HepG2 (cell line): ENCODE results near the gene CTCF. TPM values are rescaled to one million over a fixed set of nuclear protein-coding genes. Genes with fewer than 3 reads are reported as not detected.

Source experiments
- ATF1 ChIP-seq: IDR thresholded peaks from 2 replicates; pipeline ENCODE4 v1.6.1; 2016; ENCODE audit warnings: mild to moderate bottlenecking, control low read depth
- CEBPG ChIP-seq: IDR thresholded peaks from 2 replicates; pipeline ENCODE4 v1.6.1; 2016
- DPF2 ChIP-seq: sonication (generic); formaldehyde crosslinking; IDR thresholded peaks from 2 replicates; pipeline ENCODE4 v1.4.0; 2020; ENCODE audit warnings: mild to moderate bottlenecking, low read depth, missing genetic modification reagents, borderline replicate concordance
- DRAP1 ChIP-seq: IDR thresholded peaks from 2 replicates; pipeline ENCODE4 v1.6.1; 2016; ENCODE audit warnings: missing genetic modification reagents, missing compliant biosample characterization
- FOXO4 ChIP-seq: sonication (generic); formaldehyde crosslinking; conservative IDR thresholded peaks from 2 replicates; pipeline ENCODE4 v1.8.1; 2023; ENCODE audit warnings: missing genetic modification reagents
- GFI1 ChIP-seq: sonication (generic); formaldehyde crosslinking; IDR thresholded peaks from 2 replicates; pipeline ENCODE4 v1.5.0; 2020; ENCODE audit warnings: missing genetic modification reagents, mild to moderate bottlenecking, borderline replicate concordance
- GMEB2 ChIP-seq: IDR thresholded peaks from 2 replicates; pipeline ENCODE4 v1.6.1; 2016; ENCODE audit warnings: missing biosample characterization, missing genetic modification reagents, low read depth
- HNRNPLL ChIP-seq: fragments of 200-400 bp; formaldehyde crosslinking; IDR thresholded peaks from 2 replicates; pipeline ENCODE4 v1.6.1; 2017; ENCODE audit warnings: mild to moderate bottlenecking, low read depth, low read length; ENCODE audit not compliant: poor library complexity, severe bottlenecking
- HOMEZ ChIP-seq: IDR thresholded peaks from 2 replicates; pipeline ENCODE4 v1.6.1; 2016; ENCODE audit warnings: low read depth
- MATR3 ChIP-seq: sonication (generic); formaldehyde crosslinking; IDR thresholded peaks from 2 replicates; pipeline ENCODE4 v1.4.0; 2020; ENCODE audit warnings: missing genetic modification reagents
- MXD3 ChIP-seq: IDR thresholded peaks from 2 replicates; pipeline ENCODE4 v1.6.1; 2016; ENCODE audit warnings: mild to moderate bottlenecking, missing biosample characterization, missing genetic modification reagents
- NFYB ChIP-seq: sonication (generic); formaldehyde crosslinking; IDR thresholded peaks from 2 replicates; pipeline ENCODE4 v1.4.0; 2020; ENCODE audit warnings: missing genetic modification reagents
- PRMT3 ChIP-seq: sonication (generic); formaldehyde crosslinking; IDR thresholded peaks from 2 replicates; pipeline ENCODE4 v1.8.1; 2022; ENCODE audit warnings: low read depth, mild to moderate bottlenecking, moderate library complexity, missing genetic modification reagents, borderline replicate concordance
- SP1 ChIP-seq, 2 experiments: fragments of 450-650 bp in 1 of 2; sonication (generic) in 1 of 2; formaldehyde crosslinking in 1 of 2; IDR thresholded peaks; 2 replicates each; pipeline versions ENCODE4 v1.4.0 to v1.6.1; 2016 to 2020; ENCODE audit warnings: missing genetic modification reagents in 1 of 2
- SP140L ChIP-seq: sonication (generic); formaldehyde crosslinking; IDR thresholded peaks from 2 replicates; pipeline ENCODE4 v1.4.0; 2020; ENCODE audit warnings: missing genetic modification reagents, borderline replicate concordance
- TAF15 ChIP-seq: fragments of 200-400 bp; formaldehyde crosslinking; IDR thresholded peaks from one replicate; pipeline ENCODE4 v1.6.1; 2018; ENCODE audit warnings: mild to moderate bottlenecking, low read depth, low read length; ENCODE audit not compliant: poor library complexity, severe bottlenecking
- TP53 ChIP-seq: sonication (generic); formaldehyde crosslinking; conservative IDR thresholded peaks from 2 replicates; pipeline ENCODE4 v1.4.0; 2020; ENCODE audit warnings: missing genetic modification reagents
- TSC22D2 ChIP-seq: sonication (generic); formaldehyde crosslinking; IDR thresholded peaks from 2 replicates; pipeline ENCODE4 v1.5.1; 2020; ENCODE audit warnings: missing genetic modification reagents, mild to moderate bottlenecking, borderline replicate concordance
- YEATS4 ChIP-seq: sonication (generic); formaldehyde crosslinking; IDR thresholded peaks from 2 replicates; pipeline ENCODE4 v1.4.0; 2020; ENCODE audit warnings: missing genetic modification reagents, borderline replicate concordance
- ZFP36L2 ChIP-seq: sonication (generic); formaldehyde crosslinking; IDR thresholded peaks from 2 replicates; pipeline ENCODE4 v1.4.0; 2020; ENCODE audit warnings: missing genetic modification reagents
- ZFP82 ChIP-seq: sonication (generic); formaldehyde crosslinking; IDR thresholded peaks from 2 replicates; pipeline ENCODE4 v1.5.1; 2020; ENCODE audit warnings: mild to moderate bottlenecking, missing genetic modification reagents, borderline replicate concordance
- ZNF207 ChIP-seq: fragments of 450-650 bp; IDR thresholded peaks from 2 replicates; pipeline ENCODE4 v1.6.1; 2016; ENCODE audit warnings: antibody characterized with exemption, borderline replicate concordance
- ZNF230 ChIP-seq: sonication (generic); formaldehyde crosslinking; IDR thresholded peaks from 2 replicates; pipeline ENCODE4 v1.4.0; 2020; ENCODE audit warnings: mild to moderate bottlenecking, missing genetic modification reagents
- ZNF326 ChIP-seq: sonication (generic); formaldehyde crosslinking; IDR thresholded peaks from 2 replicates; pipeline ENCODE4 v1.4.0; 2020; ENCODE audit warnings: missing genetic modification reagents, borderline replicate concordance
- ZNF430 ChIP-seq: sonication (generic); formaldehyde crosslinking; IDR thresholded peaks from 2 replicates; pipeline ENCODE4 v1.9.0; 2021; ENCODE audit warnings: mild to moderate bottlenecking, missing genetic modification reagents
- ZNF709 ChIP-seq: sonication (generic); formaldehyde crosslinking; IDR thresholded peaks from 2 replicates; pipeline ENCODE4 v1.5.0; 2020; ENCODE audit warnings: mild to moderate bottlenecking, missing genetic modification reagents
- polyA plus RNA-seq, 8 experiments: library from polyadenylated mRNA; depleted of rRNA in 3 of 8; stranded (reverse) in 7 of 8; unstranded in 1 of 8; fragments of >200 nt; fragmentation: Illumina TruSeq in 4 of 8; extraction: Trizol in 4 of 8; gene quantifications; 2 replicates each; pipeline versions ENCODE4 v1.2.1 to v1.2.3, GENCODE V29; 2011 to 2016; ENCODE audit warnings: low read depth in 4 of 8, missing spikeins in 1 of 8, mixed read lengths in 1 of 8; ENCODE audit not compliant: insufficient read depth in 1 of 8
- total RNA-seq, 5 experiments: library from RNA; depleted of rRNA; stranded (reverse); fragments of >200 nt; fragmentation: Illumina TruSeq; extraction: Trizol; gene quantifications; 2 replicates each; pipeline ENCODE4 v1.2.3, GENCODE V29; 2016; ENCODE audit warnings: low read depth in 1 of 5

The CTCF gene
- total and polyA plus RNA-seq, 2 of the 13 experiments (the other 11 are each of a cell fraction or from before 2014, with no cell fraction given), result 19.5 to 37.5 TPM

GRCh38 chr16:67563708-67564468 lies 1.6 kb downstream of the CTCF start (continued):
- TF ChIP-seq ATF1, result no peak
- TF ChIP-seq TSC22D2 (CRISPR knock-in tag), result no peak
- TF ChIP-seq MXD3, result no peak
- no peak for TF ChIP-seq ZNF430
- TF ChIP-seq SP1 (IDR thresholded peaks at IDR 0.05), result no peak
- TF ChIP-seq SP1 (CRISPR knock-in tag; IDR thresholded peaks at IDR 0.05), result no peak
- TF ChIP-seq HOMEZ, result 0 out of 2 replicates have a peak, but pooled peaks have one; percentile 9
- TF ChIP-seq MATR3 (CRISPR knock-in tag), result no peak
- no peak for TF ChIP-seq ZNF230 (CRISPR knock-in tag)
- 0 out of 2 replicates have a peak, but pooled peaks have one; percentile 18 for TF ChIP-seq ZFP82 (CRISPR knock-in tag)
- TF ChIP-seq ZNF326, result no peak
- peak; percentile 95 for TF ChIP-seq CEBPG
- TF ChIP-seq NFYB, result no peak
- TF ChIP-seq ZNF709 (CRISPR knock-in tag), result no peak
- 0 out of 2 replicates have a peak, but pooled peaks have one; percentile 20 for TF ChIP-seq DRAP1 (CRISPR knock-in tag)
- TF ChIP-seq GMEB2 (CRISPR knock-in tag), result no peak
- TF ChIP-seq TAF15, result no peak
- 0 out of 2 replicates have a peak, but pooled peaks have one; percentile 28 for TF ChIP-seq FOXO4
- no peak for TF ChIP-seq HNRNPLL
- no peak for TF ChIP-seq YEATS4 (CRISPR knock-in tag)
- TF ChIP-seq DPF2 (CRISPR knock-in tag), result no peak
- TF ChIP-seq PRMT3, result no peak
- no peak for TF ChIP-seq ZFP36L2 (CRISPR knock-in tag)
- TF ChIP-seq GFI1 (CRISPR knock-in tag), result 0 out of 2 replicates have a peak, but pooled peaks have one; percentile 4
- TF ChIP-seq SP140L (CRISPR knock-in tag), result no peak
- no peak for TF ChIP-seq TP53 (CRISPR knock-in tag)
- no peak for TF ChIP-seq ZNF207
